Measurements from ENCODE around the gene ZNF493.

The ZNF493 gene

DNA sequence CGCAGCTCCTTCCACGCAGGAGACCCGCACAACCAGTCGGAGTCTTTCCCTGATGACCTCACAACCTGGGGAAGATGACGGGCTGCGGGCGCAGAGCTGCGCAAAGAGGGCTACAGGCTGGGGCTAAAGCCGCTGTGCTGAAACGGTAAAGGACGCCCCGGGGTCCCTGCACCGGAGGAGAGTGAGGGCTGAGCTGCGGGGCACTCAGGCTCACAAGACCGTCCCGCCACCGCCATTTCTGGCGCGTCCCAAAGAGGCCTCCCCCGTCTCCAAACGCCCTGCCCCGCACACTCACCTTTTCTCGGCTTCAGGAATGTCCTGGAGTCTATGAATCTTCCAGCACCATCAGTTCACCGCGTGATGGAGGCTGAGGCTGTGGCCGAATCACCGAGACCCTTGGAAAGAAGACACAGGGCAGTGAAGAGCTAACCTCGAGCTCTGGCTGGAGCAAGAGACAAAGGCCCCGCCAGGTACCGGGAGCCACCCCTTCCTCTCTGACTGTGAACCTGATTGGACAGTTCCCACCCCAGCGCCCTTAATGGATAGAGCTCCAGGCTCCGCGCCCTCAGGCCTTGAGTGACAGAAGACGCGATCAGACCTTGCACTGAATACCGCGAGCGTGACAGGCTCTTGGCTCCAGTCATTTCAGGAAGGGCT is 66.6 kb downstream of the ZNF493 start:
- no peak for DNase-seq

GRCh38 chr19:21466627-21467026 is 69.7 kb downstream of the ZNF493 start:
- no peak for DNase-seq

DNA sequence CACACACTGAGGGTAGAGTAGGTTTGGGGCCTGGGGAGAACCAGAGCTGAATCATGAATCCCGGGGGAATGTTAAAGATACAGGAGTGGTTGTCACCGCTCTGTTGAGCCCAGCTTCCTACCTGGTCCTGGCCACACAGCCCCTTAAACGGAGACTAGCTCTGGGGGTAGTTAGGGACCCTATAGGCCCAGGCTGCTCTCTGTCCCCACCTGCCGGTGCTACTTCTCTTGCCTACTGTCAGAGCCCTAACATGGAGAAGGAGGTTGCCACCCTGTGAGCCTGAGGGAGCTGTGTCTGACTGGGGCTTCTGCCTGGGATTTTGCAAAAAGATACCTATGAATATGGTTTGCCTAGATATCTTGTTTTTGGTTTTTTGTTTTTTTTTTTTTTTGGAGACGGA is 71.9 kb downstream of the ZNF493 start:
- no peak for DNase-seq

- no peak for DNase-seq
Measured at GRCh38 chr19:21472507-21472906, 75.6 kb downstream of the ZNF493 start.

GRCh38 chr19:21474671-21475181 is 77.8 kb downstream of the ZNF493 start:
- peak; percentile 62 for DNase-seq

All from T-helper 9 cell (primary cell).